Measurements from ENCODE around the gene FOXA1.

The FOXA1 gene

DNA sequence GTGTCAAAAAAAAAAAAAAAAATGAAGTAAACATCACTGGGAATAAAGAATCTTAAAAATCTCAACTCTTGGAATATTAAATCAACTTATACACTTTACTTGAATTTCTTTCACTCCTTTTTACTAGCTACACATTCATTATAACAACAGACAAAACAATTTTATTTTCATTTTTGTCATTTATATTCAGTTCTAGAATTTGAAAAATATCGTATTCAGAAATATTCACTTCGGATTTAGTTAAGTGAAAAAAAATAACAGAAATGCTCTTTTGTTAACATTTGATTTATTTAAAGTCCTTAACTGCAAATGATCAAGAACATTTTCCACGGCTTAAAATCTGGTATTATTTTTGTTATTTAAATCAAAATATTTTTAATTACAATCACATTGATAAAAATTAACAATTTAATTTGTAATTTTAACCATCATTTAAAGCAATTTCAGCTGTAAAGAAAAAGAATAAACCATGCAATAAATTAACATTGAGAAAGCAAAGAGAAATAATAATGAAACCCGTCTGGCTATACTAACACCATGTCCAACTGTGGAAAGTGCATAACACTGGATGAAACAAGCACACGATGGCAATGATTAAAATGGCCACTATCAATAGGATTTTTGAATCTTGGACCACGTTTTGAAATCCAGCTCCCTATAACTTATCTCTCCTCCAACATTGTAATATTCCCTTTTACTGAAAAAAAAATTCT lies 5.2 kb downstream of the FOXA1 start:
- no peak for DNase-seq (ENCODE audit: low spot score)

DNA sequence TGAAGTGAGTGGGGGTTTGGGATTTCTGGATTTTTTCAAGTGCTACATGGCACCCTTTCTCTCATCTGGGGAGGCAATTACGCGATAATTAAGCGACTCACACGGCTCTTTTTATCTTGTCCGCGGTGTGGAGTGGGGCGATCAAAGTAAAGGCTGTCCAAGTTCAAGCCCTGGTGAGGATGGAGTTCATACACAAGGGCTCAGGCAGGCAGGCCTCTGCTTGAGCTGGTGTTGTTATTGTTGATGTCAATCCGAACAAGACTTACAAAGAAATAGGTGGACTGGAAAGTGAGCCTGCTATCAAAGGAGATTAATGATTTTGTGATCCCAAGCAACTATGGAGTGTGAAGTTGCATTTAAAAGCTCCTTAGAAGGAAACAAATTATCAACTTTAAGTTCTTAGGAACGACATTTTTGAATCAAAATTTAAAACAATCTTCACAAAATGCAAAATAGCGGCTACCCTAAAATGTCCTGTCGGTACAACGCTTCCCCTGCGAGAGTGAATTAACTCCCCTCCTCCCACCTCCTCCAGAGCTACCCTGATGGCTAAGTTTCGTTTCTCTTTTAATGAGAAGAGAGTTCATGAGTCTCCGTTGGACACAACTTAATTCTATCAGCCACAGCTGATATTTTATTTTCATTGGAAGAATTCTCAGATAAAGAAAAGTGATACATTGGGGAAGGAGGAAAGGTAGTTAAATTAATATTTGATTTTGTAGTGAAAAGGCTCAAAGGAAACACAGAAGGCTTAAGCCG lies 5.9 kb downstream of the FOXA1 start:
- DNase-seq (ENCODE audit: low spot score): no peak

DNA sequence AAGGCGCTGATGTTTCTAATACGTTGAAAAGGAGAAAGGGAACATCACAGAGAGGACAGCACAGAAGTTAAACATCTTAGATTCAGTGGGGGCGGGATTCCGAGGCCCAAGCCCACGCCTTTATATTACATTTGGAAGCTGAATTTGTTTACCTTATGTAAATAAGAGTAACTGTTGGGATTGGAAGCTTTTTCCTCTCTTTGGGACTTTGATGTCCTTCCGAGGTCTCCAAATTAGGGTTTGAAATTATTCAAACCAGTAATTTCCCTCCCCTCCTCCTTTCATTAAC lies 6.4 kb downstream of the FOXA1 start:
- DNase-seq (ENCODE audit: low spot score): no peak

DNA sequence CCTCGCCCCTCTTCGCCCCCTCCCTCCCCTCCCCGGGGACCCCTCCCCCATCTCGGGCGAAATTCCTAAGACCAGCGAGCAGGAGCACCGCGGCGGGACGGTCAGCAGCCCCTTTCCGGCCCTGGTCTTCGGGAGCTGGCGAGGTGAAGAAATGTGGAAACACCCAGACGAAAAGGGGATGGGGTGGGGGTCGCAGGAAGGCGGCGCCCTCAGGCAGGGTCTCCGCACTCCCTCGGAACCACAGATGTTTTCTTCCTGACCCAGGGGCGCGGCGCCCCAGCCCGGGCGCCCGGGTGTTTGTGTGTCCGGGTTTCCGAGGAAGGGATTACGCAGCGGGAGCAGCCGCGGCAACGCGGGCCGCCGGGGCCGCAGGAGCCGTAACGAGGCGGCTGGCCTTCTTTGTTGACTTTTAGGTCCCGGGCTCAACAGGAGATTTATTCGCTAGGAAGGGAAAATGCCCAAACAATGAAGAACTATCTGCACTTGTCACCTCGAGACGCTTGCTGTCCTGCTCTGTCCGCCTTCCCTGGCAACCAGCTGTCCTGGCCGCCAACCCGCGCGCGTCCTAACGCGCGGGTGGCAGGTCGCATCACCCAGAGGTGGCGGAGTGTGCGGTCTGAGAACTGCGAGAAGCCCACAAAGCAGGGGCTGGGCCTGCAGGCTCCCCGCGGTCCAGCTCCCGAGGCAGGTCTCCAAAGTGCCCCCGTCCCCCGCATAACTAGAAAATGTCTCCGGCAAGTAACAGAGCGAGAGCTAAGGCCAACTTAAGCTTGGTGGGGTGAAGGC lies 7.0 kb downstream of the FOXA1 start:
- no peak for DNase-seq (ENCODE audit: low spot score)

DNA sequence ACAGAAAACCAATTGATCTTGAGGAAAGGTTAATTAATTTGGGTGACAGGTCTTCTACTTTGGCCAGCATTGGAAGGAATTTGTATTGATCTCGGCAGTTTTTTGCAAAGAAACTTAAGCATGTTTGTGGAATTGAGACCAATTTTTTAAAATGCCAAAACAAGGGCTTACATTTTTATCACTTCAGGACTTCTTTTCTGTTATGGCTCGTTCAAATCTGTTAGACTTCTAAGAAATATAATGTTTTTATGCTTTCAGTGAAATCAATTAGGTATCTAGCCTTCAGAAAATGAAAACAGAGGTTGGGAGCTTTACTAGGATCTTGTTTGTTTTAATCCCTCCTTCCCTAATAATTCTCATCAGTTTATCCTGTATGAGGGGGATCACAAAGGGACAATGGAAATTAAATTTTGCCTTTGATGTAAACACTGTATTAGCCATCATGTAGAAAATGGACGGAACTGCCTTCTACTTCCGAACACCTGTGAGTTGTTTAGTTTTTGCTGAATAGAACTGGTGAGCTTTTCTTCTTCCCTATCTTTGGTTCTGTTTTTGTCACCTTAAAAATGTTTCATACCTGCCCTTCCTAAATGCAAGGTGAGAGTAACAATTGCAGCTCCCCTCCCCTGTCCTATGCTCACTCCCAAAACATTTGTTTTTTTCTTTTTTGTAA lies 7.8 kb downstream of the FOXA1 start:
- DNase-seq (ENCODE audit: low spot score): no peak

GRCh38 chr14:37586797-37587130 lies 8.3 kb downstream of the FOXA1 start:
- no peak for DNase-seq (ENCODE audit: low spot score)

- DNase-seq (ENCODE audit: low spot score): no peak
Observed at GRCh38 chr14:37585971-37586796, 8.9 kb downstream of the FOXA1 start.

GRCh38 chr14:37585101-37585511 lies 9.9 kb downstream of the FOXA1 start:
- DNase-seq (ENCODE audit: low spot score): no peak

DNA sequence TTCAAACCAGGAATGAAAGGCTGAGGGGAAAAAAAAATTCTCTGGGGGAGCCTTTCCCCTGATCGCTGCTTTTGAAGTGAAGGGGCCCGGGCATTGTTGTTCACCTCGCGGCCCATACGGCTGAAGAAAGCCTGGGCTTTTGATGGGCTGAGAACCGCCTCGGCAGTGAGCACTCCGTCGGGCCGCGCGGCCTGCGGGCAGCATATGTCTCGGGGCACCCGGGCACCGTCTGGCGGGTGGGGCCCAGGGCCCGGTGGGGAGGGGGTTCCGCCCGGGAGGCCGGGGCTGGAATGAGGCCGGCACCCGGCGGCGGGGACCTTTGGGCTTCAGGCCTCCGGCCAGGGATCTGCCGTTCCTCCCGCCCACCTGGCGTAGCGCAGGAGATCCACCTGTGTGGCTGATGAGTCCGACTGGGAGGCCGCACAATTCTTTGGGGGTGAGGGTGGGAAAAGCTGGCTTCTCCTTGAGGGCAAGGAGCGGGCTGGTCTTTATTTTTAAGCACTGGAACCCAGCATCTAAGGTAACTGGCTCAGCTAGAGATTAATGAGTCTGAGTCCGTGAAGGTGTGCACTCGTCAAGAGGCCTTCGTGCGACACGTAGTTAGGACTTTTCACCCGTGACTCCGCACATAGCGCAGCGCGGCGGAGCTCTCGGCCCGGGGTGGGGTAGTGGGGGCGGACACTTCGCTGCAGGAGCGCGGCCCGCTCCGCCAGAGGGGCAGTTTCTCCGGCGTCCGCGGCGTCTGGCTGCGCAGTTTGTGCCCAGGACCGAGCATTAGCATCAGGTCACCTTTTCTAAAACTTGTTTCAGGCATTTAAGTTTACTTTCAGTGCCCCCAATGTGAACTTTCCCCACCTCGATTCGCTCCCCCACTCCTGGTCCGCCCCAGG lies 10.6 kb downstream of the FOXA1 start:
- no peak for DNase-seq (ENCODE audit: low spot score)

DNA sequence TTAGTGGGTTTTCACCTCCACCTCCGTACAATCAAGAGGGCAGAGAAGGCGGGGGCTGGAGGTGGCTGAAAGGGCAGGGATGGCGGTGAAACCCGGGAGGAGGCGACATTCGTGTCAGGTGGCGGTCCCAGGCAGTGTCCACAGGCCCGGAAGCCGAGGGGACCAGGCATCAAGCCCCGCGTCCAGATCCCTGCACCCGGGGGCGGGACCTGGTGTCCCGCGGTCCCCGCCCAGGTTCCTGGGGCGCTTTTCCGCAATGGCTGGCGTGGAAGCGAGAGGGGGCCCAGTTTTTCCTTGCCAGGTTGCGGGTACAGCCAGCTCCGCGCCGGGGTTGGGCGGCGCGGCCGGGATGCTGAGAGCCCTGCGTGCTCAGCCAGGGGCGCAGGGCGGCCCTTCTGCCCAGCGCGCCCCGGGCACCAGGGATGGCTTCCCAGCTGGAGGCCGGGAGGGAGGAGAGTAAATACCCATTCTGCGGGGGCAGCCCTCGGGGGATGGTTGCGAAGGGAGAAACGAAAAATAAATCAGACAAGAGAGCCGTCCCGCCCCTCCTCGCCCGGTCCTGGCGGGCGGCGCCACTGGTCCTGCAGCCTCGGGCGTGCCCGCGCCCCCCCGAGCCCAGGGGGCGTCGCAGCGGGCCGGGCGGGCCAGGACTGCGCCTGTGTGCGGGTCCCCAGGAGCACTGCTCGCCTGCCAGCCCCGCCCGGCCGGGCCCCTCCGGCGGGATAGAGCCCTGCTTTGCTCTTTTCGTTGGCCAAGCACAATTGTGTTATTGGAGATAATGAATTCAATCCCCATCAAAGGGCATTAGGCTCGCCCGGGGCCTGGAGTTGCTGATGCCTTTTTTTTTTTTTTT lies 11.5 kb downstream of the FOXA1 start:
- DNase-seq (ENCODE audit: low spot score): no peak

DNA sequence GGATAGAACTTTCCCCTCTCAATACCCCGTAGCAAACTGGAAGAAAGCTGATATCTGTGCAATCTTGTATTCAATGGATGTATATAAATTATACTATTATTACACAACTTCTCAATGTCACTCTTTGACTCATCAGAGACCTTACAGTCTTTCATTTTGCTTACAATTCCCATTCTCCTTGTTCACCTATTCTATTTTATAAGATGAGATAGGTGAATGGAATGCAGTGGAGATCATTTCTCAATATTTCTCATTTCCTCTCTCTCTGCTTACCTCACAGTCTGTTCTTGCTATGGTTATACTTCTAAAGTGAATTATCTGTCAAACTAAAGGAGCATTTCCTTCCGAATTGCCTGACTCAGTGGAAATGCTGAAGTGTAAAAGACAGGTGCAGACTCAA lies 14.9 kb downstream of the FOXA1 start:
- DNase-seq (ENCODE audit: low spot score): no peak

- DNase-seq (ENCODE audit: low spot score): no peak
Observed at GRCh38 chr14:37579274-37579673, 15.8 kb downstream of the FOXA1 start.

- DNase-seq (ENCODE audit: low spot score): no peak
Observed at GRCh38 chr14:37573356-37573755, 21.7 kb downstream of the FOXA1 start.

DNA sequence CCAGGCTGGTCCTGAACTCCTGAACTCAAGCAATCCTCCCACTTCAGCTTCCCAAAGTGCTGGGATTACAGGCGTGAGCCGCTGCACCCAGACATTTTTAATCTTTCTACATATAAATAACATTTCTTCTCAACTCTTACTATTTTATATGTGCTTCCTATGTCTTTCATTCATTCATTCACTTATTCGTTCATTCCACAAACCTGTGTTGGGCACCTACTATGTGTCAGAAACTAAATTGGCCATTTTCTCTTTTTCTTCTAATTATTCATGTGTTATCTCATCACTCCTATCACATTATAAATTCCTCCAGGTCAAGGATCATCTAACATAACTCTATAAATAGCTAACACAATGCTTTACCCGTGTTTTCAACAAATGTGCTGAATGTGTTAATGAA lies 23.7 kb downstream of the FOXA1 start:
- DNase-seq (ENCODE audit: low spot score): no peak

GRCh38 chr14:37569729-37570128 lies 25.3 kb downstream of the FOXA1 start:
- DNase-seq (ENCODE audit: low spot score): no peak

- DNase-seq (ENCODE audit: low spot score): no peak
Observed at GRCh38 chr14:37566811-37567371, 28.2 kb downstream of the FOXA1 start.

- no peak for DNase-seq (ENCODE audit: low spot score)
Observed at GRCh38 chr14:37565550-37565949, 29.5 kb downstream of the FOXA1 start.

DNA sequence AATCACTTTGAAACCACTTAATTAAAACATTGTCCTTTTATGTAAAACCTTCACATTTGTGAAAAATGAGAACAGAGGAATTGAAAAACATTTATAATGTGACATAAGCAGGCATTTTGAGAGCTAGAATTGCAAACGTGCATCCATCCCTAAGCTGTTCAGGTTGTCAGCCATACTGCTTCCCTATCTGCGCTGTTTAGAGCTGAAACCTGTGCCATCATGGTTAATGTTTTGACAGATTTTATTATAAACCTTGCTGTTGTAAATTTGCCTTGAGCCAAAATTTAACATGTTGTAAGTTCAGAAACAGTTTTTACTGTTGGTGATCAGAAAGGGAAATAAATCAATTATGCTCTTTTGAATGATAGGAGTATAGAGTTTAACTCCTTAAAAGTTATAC lies 31.9 kb downstream of the FOXA1 start:
- DNase-seq (ENCODE audit: low spot score): no peak

GRCh38 chr14:37559386-37559785 lies 35.7 kb downstream of the FOXA1 start:
- no peak for DNase-seq (ENCODE audit: low spot score)

GRCh38 chr14:37558740-37559139 lies 36.3 kb downstream of the FOXA1 start:
- no peak for DNase-seq (ENCODE audit: low spot score)

All from kidney capillary endothelial cell (primary cell).